K562 (cell line): Measurements from ENCODE around the gene ST6GALNAC6. TPM values are rescaled to one million over a fixed set of nuclear protein-coding genes. Genes with fewer than 3 reads are reported as not detected.

Experiments used
- ATAC-seq: fragments of 200-7000 bp; cut with Tn5 transposase; 3 replicates; pipeline ENCODE4 v1.9.1; 2020; ENCODE audit warnings: moderate library complexity
- BruUV-seq: library from RNA; stranded (reverse); fragments of 400-500 nt; replicated peaks from 2 replicates; lab custom pipeline; 2021; lab: Mats Ljungman, UMichigan
- CTCF ChIA-PET: fragments of 300-600 bp; formaldehyde crosslinking; extraction: SDS; loops from one replicate; lab custom pipeline; 2021; ENCODE audit warnings: low intra/inter-chr PET ratio; lab: Yijun Ruan, JAX
- POLR2A ChIA-PET: fragments of 300-600, 350-650 bp; sonication (Branson Sonifier 250); formaldehyde crosslinking; extraction: SDS; loops from one replicate; lab custom pipeline; 2021; ENCODE audit warnings: antibody characterized with exemption, inconsistent platforms; lab: Yijun Ruan, JAX
- DNase-seq, 4 experiments: peaks; one replicate each; pipeline versions ENCODE4 v3.0.0 to v3.0.0-alpha.2; 2011 to 2018; ENCODE audit warnings: low spot score in 3 of 4, mixed read lengths in 3 of 4; ENCODE audit errors: extremely low read depth in 1 of 4
- FAIRE-seq: peaks from 2 replicates; lab custom pipeline; 2011; peaks lifted over from hg19 to GRCh38; lab: Jason Lieb, UNC
- H2AFZ ChIP-seq: 2 replicates; pipeline ENCODE4 v1.6.0; 2011; ENCODE audit warnings: low read depth, low read length, control low read depth, inconsistent platforms
- H3K27ac ChIP-seq: fragments of 200-600 bp; 3 replicates; pipeline ENCODE4 v1.8.0; 2011; ENCODE audit warnings: low read depth, mild to moderate bottlenecking, control low read depth, inconsistent platforms, low read length, moderate library complexity, mixed read lengths; ENCODE audit errors: extremely low read depth
- H3K27me3 ChIP-seq, 2 experiments: fragments of 300-600 bp in 1 of 2; 2 replicates in 1 of 2; 3 replicates in 1 of 2; pipeline versions ENCODE4 v1.6.0 to v1.8.0; 2011; ENCODE audit warnings: inconsistent platforms in 2 of 2, low read length in 2 of 2, mild to moderate bottlenecking in 1 of 2, mixed read lengths in 1 of 2, moderate library complexity in 1 of 2; ENCODE audit not compliant: control insufficient read depth in 2 of 2, insufficient read depth in 2 of 2
- H3K36me3 ChIP-seq: fragments of 300-600 bp; 3 replicates; pipeline ENCODE4 v1.8.0; 2011; ENCODE audit warnings: mild to moderate bottlenecking, low read length, inconsistent platforms; ENCODE audit not compliant: control insufficient read depth, insufficient read depth
- H3K4me1 ChIP-seq, 2 experiments: fragments of 200-600 bp in 1 of 2; replicated peaks in 1 of 2; 2 replicates in 1 of 2; 3 replicates in 1 of 2; pipeline versions ENCODE4 v1.5.1 to v1.8.0; 2011; ENCODE audit warnings: inconsistent platforms in 2 of 2, low read length in 2 of 2, mild to moderate bottlenecking in 1 of 2, mixed read lengths in 1 of 2, moderate library complexity in 1 of 2; ENCODE audit not compliant: control insufficient read depth in 2 of 2, insufficient read depth in 2 of 2
- H3K4me2 ChIP-seq: 2 replicates; pipeline ENCODE4 v1.6.1; 2011; ENCODE audit warnings: low read length, control low read depth, inconsistent platforms, mixed read lengths; ENCODE audit not compliant: insufficient read depth
- H3K4me3 ChIP-seq: fragments of 200-600 bp; sonication (generic), shearing (Covaris generic); 2 replicates; pipeline ENCODE4 v1.5.1; 2016; ENCODE audit warnings: control low read depth, inconsistent platforms
- H3K79me2 ChIP-seq: fragments of 200-600 bp; 3 replicates; pipeline ENCODE4 v1.8.0; 2011; ENCODE audit warnings: low read length, inconsistent platforms; ENCODE audit not compliant: control insufficient read depth, insufficient read depth
- H3K9ac ChIP-seq, 2 experiments: 2 replicates each; pipeline versions ENCODE4 v1.6.0 to v1.6.1; 2011; ENCODE audit warnings: low read depth in 2 of 2, low read length in 2 of 2, control low read depth in 1 of 2, inconsistent platforms in 1 of 2, mild to moderate bottlenecking in 1 of 2, mixed read lengths in 1 of 2; ENCODE audit not compliant: insufficient read depth in 1 of 2
- H3K9me1 ChIP-seq: one replicate; pipeline ENCODE4 v1.6.0; 2011; ENCODE audit warnings: inconsistent platforms, mild to moderate bottlenecking, low read length, moderate library complexity; ENCODE audit not compliant: control insufficient read depth, insufficient read depth
- H3K9me3 ChIP-seq: replicated peaks from 2 replicates; pipeline ENCODE4 v1.5.1; 2011; ENCODE audit warnings: low read depth, low read length, inconsistent platforms; ENCODE audit not compliant: control insufficient read depth, insufficient read depth
- H4K20me1 ChIP-seq: replicated peaks from 2 replicates; pipeline ENCODE4 v1.6.1; 2011; ENCODE audit warnings: low read length, inconsistent platforms, mixed read lengths; ENCODE audit not compliant: control insufficient read depth, insufficient read depth
- CBX1 ChIP-seq: sonication (generic); IDR thresholded peaks from 2 replicates; pipeline ENCODE4 v1.6.1; 2016; ENCODE audit warnings: antibody characterized with exemption, low read depth, mild to moderate bottlenecking
- FOXA3 ChIP-seq, 2 experiments: fragments of 450-650 bp in 1 of 2; sonication (generic) in 1 of 2; formaldehyde crosslinking; IDR thresholded peaks in 1 of 2; conservative IDR thresholded peaks in 1 of 2; 2 replicates each; pipeline versions ENCODE4 v1.4.0 to v1.8.0; 2020 to 2022; ENCODE audit warnings: mild to moderate bottlenecking in 2 of 2, missing genetic modification reagents in 1 of 2
- FOXP1 ChIP-seq: sonication (generic); formaldehyde crosslinking; IDR thresholded peaks from 2 replicates; pipeline ENCODE4 v1.8.0; 2022; ENCODE audit warnings: mild to moderate bottlenecking, missing genetic modification reagents
- RBBP5 ChIP-seq: fragments of 200-600 bp; sonication (generic); IDR thresholded peaks from 2 replicates; pipeline ENCODE4 v1.6.1; 2012; ENCODE audit warnings: borderline replicate concordance, mild to moderate bottlenecking, low read length, control low read depth, inconsistent platforms; ENCODE audit not compliant: insufficient read depth, poor library complexity, severe bottlenecking
- TEAD1 ChIP-seq, 2 experiments: fragments of 450-650 bp in 1 of 2; sonication (generic) in 1 of 2; formaldehyde crosslinking; IDR thresholded peaks; 2 replicates each; pipeline versions ENCODE4 v1.4.0 to v1.8.0; 2020 to 2022; ENCODE audit warnings: mild to moderate bottlenecking in 2 of 2, missing genetic modification reagents in 1 of 2
- TEAD2 ChIP-seq: fragments of 450-650 bp; IDR thresholded peaks from 2 replicates; pipeline ENCODE4 v1.6.1; 2016; ENCODE audit warnings: missing genetic modification characterization, control low read depth, missing compliant biosample characterization
- ZBTB7A ChIP-seq: IDR thresholded peaks from 2 replicates; pipeline ENCODE4 v1.6.1; 2011; ENCODE audit warnings: low read depth, mild to moderate bottlenecking, low read length, moderate library complexity, borderline replicate concordance; ENCODE audit not compliant: control insufficient read depth
- ZNF253 ChIP-seq: fragments of 250-450 bp; sonication (Bioruptor Pico); conservative IDR thresholded peaks from 2 replicates; pipeline ENCODE4 v1.6.1; 2021; ENCODE audit warnings: mild to moderate bottlenecking
- ZNF583 ChIP-seq: fragments of 250-450 bp; sonication (Bioruptor Pico); IDR thresholded peaks from 2 replicates; pipeline ENCODE4 v1.4.0; 2020
- WGBS: fragments of 100-300 bp; shearing (Covaris generic); methylation state at CpG from one replicate; pipeline ENCODE4 v1.1.6; 2016; ENCODE audit warnings: low coverage, mixed read lengths; ENCODE audit not compliant: insufficient coverage; ENCODE audit errors: missing lambda C conversion rate; 5-methylcytosine and 5-hydroxymethylcytosine counted together
- in situ Hi-C: fragments of 300-500 bp; cut with MboI; formaldehyde crosslinking; loops from 4 replicates; pipeline ENCODE4 v1.15.0; 2018; ENCODE audit warnings: inconsistent platforms, mixed read lengths
- intact Hi-C: fragments of 100-400 bp; cut with micrococcal nuclease; formaldehyde crosslinking; loops from 2 replicates; pipeline ENCODE4 v1.14.2; 2022
- polyA plus RNA-seq, 8 experiments: library from polyadenylated mRNA; depleted of rRNA in 4 of 8; stranded (reverse) in 5 of 8; unstranded in 3 of 8; fragments of >200 nt; fragmentation: Nextera tagmentation in 2 of 8; fragmentation: Illumina TruSeq in 1 of 8; extraction: Ambion mirVana in 2 of 8; extraction: Trizol in 1 of 8; gene quantifications; 2 replicates each; pipeline versions ENCODE4 v1.2.1 to v1.2.3, GENCODE V29; 2011 to 2014; ENCODE audit warnings: inconsistent platforms in 1 of 8, missing spikeins in 1 of 8
- total RNA-seq, 7 experiments: library from RNA; depleted of rRNA in 6 of 7; stranded (reverse); fragments of >200 nt in 6 of 7; fragmentation: Illumina TruSeq in 2 of 7; extraction: Trizol in 2 of 7; gene quantifications; 2 replicates each; pipeline versions ENCODE4 v1.2.1 to v1.2.3, GENCODE V29; 2011 to 2021; ENCODE audit warnings: low replicate concordance in 1 of 7
- TF ChIP-seq, protein P1 (sequence below): IDR thresholded peaks from 2 replicates; pipeline ENCODE4 v1.6.1; 2011; ENCODE audit warnings: borderline replicate concordance, low read depth, mild to moderate bottlenecking, moderate library complexity, low read length; ENCODE audit not compliant: insufficient read depth, poor library complexity, severe bottlenecking
- TF ChIP-seq, protein P2 (sequence below): sonication (generic); formaldehyde crosslinking; IDR thresholded peaks from 2 replicates; pipeline ENCODE4 v1.8.0; 2022; ENCODE audit warnings: mild to moderate bottlenecking, missing genetic modification reagents
- TF ChIP-seq, protein P3 (sequence below), 3 experiments: fragments of 200-800 bp in 1 of 3; sonication (Bioruptor generic) in 1 of 3; sonication (generic) in 1 of 3; formaldehyde crosslinking in 1 of 3; IDR thresholded peaks; 2 replicates each; pipeline versions ENCODE4 v1.6.1 to v1.8.0; 2016 to 2022; ENCODE audit warnings: mild to moderate bottlenecking in 2 of 3, missing compliant biosample characterization in 2 of 3, missing genetic modification characterization in 2 of 3, missing genetic modification reagents in 1 of 3

The ST6GALNAC6 gene
- total and polyA plus RNA-seq, 9 of the 15 experiments (the other 6 are each of a cell fraction or from before 2014, with no cell fraction given) = 0.13 to 23.0 (median 14.5) TPM

DNA sequence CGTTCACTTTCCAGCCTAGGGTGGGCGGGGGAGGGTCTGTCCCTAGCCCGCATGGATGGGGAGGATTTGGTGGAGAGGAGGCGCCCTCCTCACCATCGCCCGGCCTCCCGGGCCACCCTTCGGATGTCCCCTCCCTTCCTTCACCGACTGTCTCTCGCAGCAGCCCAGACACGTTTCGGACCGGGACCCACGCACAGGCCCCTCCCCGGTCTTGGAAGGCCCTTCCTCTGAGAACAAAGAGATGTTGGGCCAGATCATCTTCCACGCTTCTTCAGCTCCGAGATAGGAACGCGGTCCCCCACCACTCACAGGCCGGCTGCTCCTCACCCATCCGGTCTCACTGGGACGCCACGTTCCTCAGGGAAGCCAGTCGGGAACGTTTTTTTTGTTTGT lies 38.9 kb upstream of the ST6GALNAC6 start:
- Histone ChIP-seq H3K4me1 (peaks cover 69 to 90% of the 10 kb centered on the region in 2 experiments), H4K20me1 (peaks cover 18% of the 10 kb centered on the region; the same call in 1 of the 2 replicates), H3K9ac (peak overlapping the region; percentile 89 to 96), H3K9me1 (peaks cover 3% of the 10 kb centered on the region), H2AFZ (peak overlapping the region; percentile 93)
- no peak for FAIRE-seq
- intact Hi-C loops = no loop called here
- peak; percentile 38 to 57 (median 48) for DNase-seq
- TF ChIP-seq TEAD1 (CRISPR knock-in tag; IDR thresholded peaks at IDR 0.05) = 0 out of 4 replicates have a peak, but pooled peaks of 1 of the 2 experiments have one; percentile 2
- 0 out of 4 replicates have a peak, but pooled peaks of 1 of the 2 experiments have one; percentile 35 for TF ChIP-seq FOXA3 (CRISPR knock-in tag; conservative IDR thresholded peaks at IDR 0.05 in 1 of 2, IDR thresholded peaks at IDR 0.05 in 1 of 2)
- TF ChIP-seq FOXP1 = 0 out of 2 replicates have a peak, but pooled peaks have one; percentile 35
- TF ChIP-seq RBBP5 = peak; percentile 2
- peak; percentile 33; the same call in 1 of the 2 replicates for TF ChIP-seq ZBTB7A
- TF ChIP-seq ZNF583 = no peak
- TF ChIP-seq, protein P1, sequence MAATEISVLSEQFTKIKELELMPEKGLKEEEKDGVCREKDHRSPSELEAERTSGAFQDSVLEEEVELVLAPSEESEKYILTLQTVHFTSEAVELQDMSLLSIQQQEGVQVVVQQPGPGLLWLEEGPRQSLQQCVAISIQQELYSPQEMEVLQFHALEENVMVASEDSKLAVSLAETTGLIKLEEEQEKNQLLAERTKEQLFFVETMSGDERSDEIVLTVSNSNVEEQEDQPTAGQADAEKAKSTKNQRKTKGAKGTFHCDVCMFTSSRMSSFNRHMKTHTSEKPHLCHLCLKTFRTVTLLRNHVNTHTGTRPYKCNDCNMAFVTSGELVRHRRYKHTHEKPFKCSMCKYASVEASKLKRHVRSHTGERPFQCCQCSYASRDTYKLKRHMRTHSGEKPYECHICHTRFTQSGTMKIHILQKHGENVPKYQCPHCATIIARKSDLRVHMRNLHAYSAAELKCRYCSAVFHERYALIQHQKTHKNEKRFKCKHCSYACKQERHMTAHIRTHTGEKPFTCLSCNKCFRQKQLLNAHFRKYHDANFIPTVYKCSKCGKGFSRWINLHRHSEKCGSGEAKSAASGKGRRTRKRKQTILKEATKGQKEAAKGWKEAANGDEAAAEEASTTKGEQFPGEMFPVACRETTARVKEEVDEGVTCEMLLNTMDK = no peak
- no peak for TF ChIP-seq TEAD2 (tag)
- TF ChIP-seq, protein P2, sequence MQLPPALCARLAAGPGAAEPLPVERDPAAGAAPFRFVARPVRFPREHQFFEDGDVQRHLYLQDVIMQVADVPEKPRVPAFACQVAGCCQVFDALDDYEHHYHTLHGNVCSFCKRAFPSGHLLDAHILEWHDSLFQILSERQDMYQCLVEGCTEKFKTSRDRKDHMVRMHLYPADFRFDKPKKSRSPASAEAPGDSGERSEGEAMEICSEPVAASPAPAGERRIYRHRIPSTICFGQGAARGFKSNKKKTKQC (CRISPR knock-in tag) = peak; percentile 12; the same call in 1 of the 2 replicates
- TF ChIP-seq, protein P3, sequence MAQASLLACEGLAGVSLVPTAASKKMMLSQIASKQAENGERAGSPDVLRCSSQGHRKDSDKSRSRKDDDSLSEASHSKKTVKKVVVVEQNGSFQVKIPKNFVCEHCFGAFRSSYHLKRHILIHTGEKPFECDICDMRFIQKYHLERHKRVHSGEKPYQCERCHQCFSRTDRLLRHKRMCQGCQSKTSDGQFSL (CRISPR knock-in tag; IDR thresholded peaks at IDR 0.05) = no peak
- TF ChIP-seq, protein P3 (tag; IDR thresholded peaks at IDR 0.05) = no peak
- no peak for TF ChIP-seq ZNF253
- 0 out of 2 replicates have a peak, but pooled peaks have one; percentile 2 for TF ChIP-seq CBX1
- TF ChIP-seq, all 486 proteins: peak for 7
- 43% methylated on average over 17 of the region's 25 CpGs for WGBS
- ChIA-PET CTCF (interaction anchor here (0.6 kb wide), 1 partner anchor 180 kb away, joined by 4 read pairs; no protein-coding TSS in a partner anchor), POLR2A (interaction anchor here (0.6 kb wide), 1 partner anchor 61 kb away, joined by 3 read pairs; no protein-coding TSS in a partner anchor)
- peaks cover 41% of the 10 kb centered on the region for H3K79me2 ChIP-seq
- H3K4me3 ChIP-seq = no peak overlapping the region
- 0 out of 3 replicates have a peak, but pooled peaks have one; percentile 0 for ATAC-seq
- in situ Hi-C loops = loop anchor here (5.0 kb wide), 2 partner anchors 94 to 179 kb away; no protein-coding TSS in a partner anchor
- no TSS peak for BruUV-seq
- peak overlapping the region; percentile 97 for H3K4me2 ChIP-seq
- H3K27ac ChIP-seq = peak overlapping the region; percentile 88
- H3K9me3 ChIP-seq = no peaks in the 10 kb centered on the region
- peaks cover 39% of the 10 kb centered on the region; the same call in 2 of the 3 replicates for H3K36me3 ChIP-seq
- no peaks in the 10 kb centered on the region for H3K27me3 ChIP-seq
